Measurements from ENCODE around the gene STAT3.

Gene STAT3

GRCh38 chr17:42429726-42430447 is 41.6 kb upstream of the STAT3 start:
- Histone ChIP-seq H3K4me3 (ENCODE audit: low read depth in 1 of 2, low read length in 2 of 2) (no peak overlapping the region), H3K9me3 (ENCODE audit: insufficient read depth, low read length, severe bottlenecking) (no peaks in the 10 kb centered on the region), H3K4me2 (ENCODE audit: insufficient read depth, low read length) (no peak overlapping the region), H3K27ac (ENCODE audit: low read length) (no peak overlapping the region), H2AFZ (ENCODE audit: low read depth, low read length) (no peak overlapping the region), H3K27me3 (ENCODE audit: insufficient read depth, low read length, poor library complexity) (peaks cover 8% of the 10 kb centered on the region), H3K36me3 (ENCODE audit: insufficient read depth, low read length) (no peaks in the 10 kb centered on the region), H3K79me2 (ENCODE audit: insufficient read depth, low read length) (no peaks in the 10 kb centered on the region), H3K9ac (ENCODE audit: low read depth, low read length) (no peak overlapping the region), H4K20me1 (ENCODE audit: insufficient read depth, low read length) (no peaks in the 10 kb centered on the region), H3K4me1 (ENCODE audit: insufficient read depth, low read length) (no peaks in the 10 kb centered on the region)
- no peak for ATAC-seq (ENCODE audit: insufficient read depth, low read depth)
- TF ChIP-seq EZH2 (IDR thresholded peaks at IDR 0.05; ENCODE audit: borderline replicate concordance, low read depth, low read length, severe bottlenecking) (no peak), CTCF (IDR thresholded peaks at IDR 0.05; ENCODE audit: borderline replicate concordance, extremely low read depth, low read length, poor library complexity, severe bottlenecking) (no peak)
- no peak for DNase-seq

- H3K27ac ChIP-seq (ENCODE audit: low read length): no peak overlapping the region
- H4K20me1 ChIP-seq (ENCODE audit: insufficient read depth, low read length): no peaks in the 10 kb centered on the region
- no peak overlapping the region for H2AFZ ChIP-seq (ENCODE audit: low read depth, low read length)
- peaks cover 4% of the 10 kb centered on the region for H3K27me3 ChIP-seq (ENCODE audit: insufficient read depth, low read length, poor library complexity)
- DNase-seq: peak; percentile 49
- no peaks in the 10 kb centered on the region for H3K4me1 ChIP-seq (ENCODE audit: insufficient read depth, low read length)
- H3K9me3 ChIP-seq (ENCODE audit: insufficient read depth, low read length, severe bottlenecking): no peaks in the 10 kb centered on the region
- no peak overlapping the region for H3K4me3 ChIP-seq (ENCODE audit: low read depth in 1 of 2, low read length in 2 of 2)
- no peaks in the 10 kb centered on the region for H3K79me2 ChIP-seq (ENCODE audit: insufficient read depth, low read length)
- no peak overlapping the region for H3K4me2 ChIP-seq (ENCODE audit: insufficient read depth, low read length)
- peak; percentile 74 for ATAC-seq (ENCODE audit: insufficient read depth, low read depth)
- no peak overlapping the region for H3K9ac ChIP-seq (ENCODE audit: low read depth, low read length)
- no peaks in the 10 kb centered on the region for H3K36me3 ChIP-seq (ENCODE audit: insufficient read depth, low read length)
- TF ChIP-seq EZH2 (IDR thresholded peaks at IDR 0.05; ENCODE audit: borderline replicate concordance, low read depth, low read length, severe bottlenecking): no peak
- TF ChIP-seq CTCF (IDR thresholded peaks at IDR 0.05; ENCODE audit: borderline replicate concordance, extremely low read depth, low read length, poor library complexity, severe bottlenecking): peak; percentile 77
Measured at GRCh38 chr17:42428141-42428944, 40.1 kb upstream of the STAT3 start.

GRCh38 chr17:42424991-42425610 is 36.9 kb upstream of the STAT3 start:
- Histone ChIP-seq H3K79me2 (ENCODE audit: insufficient read depth, low read length) (no peaks in the 10 kb centered on the region), H3K4me2 (ENCODE audit: insufficient read depth, low read length) (no peak overlapping the region), H3K4me1 (ENCODE audit: insufficient read depth, low read length) (no peaks in the 10 kb centered on the region), H2AFZ (ENCODE audit: low read depth, low read length) (no peak overlapping the region), H3K27me3 (ENCODE audit: insufficient read depth, low read length, poor library complexity) (peaks cover 16% of the 10 kb centered on the region), H4K20me1 (ENCODE audit: insufficient read depth, low read length) (no peaks in the 10 kb centered on the region), H3K4me3 (ENCODE audit: low read depth in 1 of 2, low read length in 2 of 2) (no peak overlapping the region), H3K27ac (ENCODE audit: low read length) (no peak overlapping the region), H3K36me3 (ENCODE audit: insufficient read depth, low read length) (no peaks in the 10 kb centered on the region), H3K9me3 (ENCODE audit: insufficient read depth, low read length, severe bottlenecking) (no peaks in the 10 kb centered on the region), H3K9ac (ENCODE audit: low read depth, low read length) (no peak overlapping the region)
- DNase-seq (no peak), ATAC-seq (ENCODE audit: insufficient read depth, low read depth) (no peak)
- TF ChIP-seq EZH2 (IDR thresholded peaks at IDR 0.05; ENCODE audit: borderline replicate concordance, low read depth, low read length, severe bottlenecking): no peak
- TF ChIP-seq CTCF (IDR thresholded peaks at IDR 0.05; ENCODE audit: borderline replicate concordance, extremely low read depth, low read length, poor library complexity, severe bottlenecking): no peak
